Hepatocyte (in vitro differentiated cells): ENCODE measurements around the gene CCDC28B. TPM values are rescaled to one million over a fixed set of nuclear protein-coding genes. Genes with fewer than 3 reads are reported as not detected.

Experiments used
- DNase-seq: peaks from one replicate; pipeline ENCODE4 v3.0.0-alpha.2; 2016; ENCODE audit warnings: low spot score
- H2AFZ ChIP-seq: fragments of 200-600 bp; sonication (generic); 2 replicates; pipeline ENCODE4 v1.6.0; 2016; ENCODE audit warnings: antibody characterized with exemption, mild to moderate bottlenecking
- H3K27ac ChIP-seq: fragments of 200-600 bp; sonication (generic); 2 replicates; pipeline ENCODE4 v1.5.1; 2016; ENCODE audit warnings: mild to moderate bottlenecking
- H3K27me3 ChIP-seq: fragments of 200-600 bp; sonication (generic); 2 replicates; pipeline ENCODE4 v1.6.1; 2016
- H3K36me3 ChIP-seq: fragments of 200-600 bp; sonication (generic); replicated peaks from 2 replicates; pipeline ENCODE4 v1.5.1; 2016; ENCODE audit warnings: low read depth; ENCODE audit not compliant: insufficient read depth
- H3K4me1 ChIP-seq: fragments of 200-600 bp; sonication (generic); 2 replicates; pipeline ENCODE4 v1.5.1; 2016; ENCODE audit warnings: mild to moderate bottlenecking, moderate library complexity; ENCODE audit not compliant: insufficient read depth
- H3K4me2 ChIP-seq: fragments of 200-600 bp; sonication (generic); 2 replicates; pipeline ENCODE4 v1.6.0; 2016
- H3K4me3 ChIP-seq: fragments of 200-600 bp; sonication (generic); 2 replicates; pipeline ENCODE4 v1.5.1; 2016; ENCODE audit warnings: mild to moderate bottlenecking
- H3K79me2 ChIP-seq: fragments of 200-600 bp; sonication (generic); 2 replicates; pipeline ENCODE4 v1.6.0; 2017; ENCODE audit warnings: mild to moderate bottlenecking
- H3K9me2 ChIP-seq: fragments of 200-600 bp; sonication (generic); replicated peaks from 2 replicates; pipeline ENCODE4 v1.6.0; 2017; ENCODE audit warnings: mild to moderate bottlenecking; ENCODE audit not compliant: insufficient read depth
- H3K9me3 ChIP-seq: fragments of 200-600 bp; sonication (generic); 2 replicates; pipeline ENCODE4 v1.5.1; 2016; ENCODE audit warnings: low read depth, mild to moderate bottlenecking
- H4K20me1 ChIP-seq: fragments of 200-600 bp; sonication (generic); 2 replicates; pipeline ENCODE4 v1.6.0; 2016; ENCODE audit warnings: mild to moderate bottlenecking; ENCODE audit not compliant: insufficient read depth, poor library complexity, severe bottlenecking
- EZH2 ChIP-seq: fragments of 200-600 bp; sonication (generic); IDR thresholded peaks from 2 replicates; pipeline ENCODE4 v1.6.1; 2016; ENCODE audit warnings: antibody characterized with exemption, mild to moderate bottlenecking, borderline replicate concordance
- EZH2phosphoT487 ChIP-seq: fragments of 200-600 bp; sonication (generic); IDR thresholded peaks from one replicate; pipeline ENCODE4 v1.6.1; 2018; ENCODE audit warnings: antibody characterized with exemption, mild to moderate bottlenecking, low read depth, moderate library complexity; ENCODE audit not compliant: unreplicated experiment, severe bottlenecking
- WGBS: methylation state at CpG from one replicate; pipeline ENCODE4 v1.1.6; 2016; ENCODE audit warnings: low lambda C conversion rate; ENCODE audit errors: missing lambda C conversion rate; 5-methylcytosine and 5-hydroxymethylcytosine counted together
- polyA plus RNA-seq: library from polyadenylated mRNA; unstranded; fragments of >200 nt; fragmentation: Nextera tagmentation; extraction: Ambion mirVana; gene quantifications from 2 replicates; pipeline ENCODE4 v1.2.1, GENCODE V29; 2016
- total RNA-seq: library from RNA; depleted of rRNA; stranded (reverse); fragments of >200 nt; gene quantifications from 2 replicates; pipeline ENCODE4 v1.2.3, GENCODE V29; 2014
- TF ChIP-seq, protein P1 (sequence below): fragments of 200-600 bp; sonication (generic); IDR thresholded peaks from 2 replicates; pipeline ENCODE4 v1.5.1; 2016; ENCODE audit warnings: antibody characterized with exemption, mild to moderate bottlenecking; ENCODE audit not compliant: poor library complexity

CCDC28B gene
- total and polyA plus RNA-seq, 2 experiments from 2014 or later = 15.8 to 29.5 TPM

DNA sequence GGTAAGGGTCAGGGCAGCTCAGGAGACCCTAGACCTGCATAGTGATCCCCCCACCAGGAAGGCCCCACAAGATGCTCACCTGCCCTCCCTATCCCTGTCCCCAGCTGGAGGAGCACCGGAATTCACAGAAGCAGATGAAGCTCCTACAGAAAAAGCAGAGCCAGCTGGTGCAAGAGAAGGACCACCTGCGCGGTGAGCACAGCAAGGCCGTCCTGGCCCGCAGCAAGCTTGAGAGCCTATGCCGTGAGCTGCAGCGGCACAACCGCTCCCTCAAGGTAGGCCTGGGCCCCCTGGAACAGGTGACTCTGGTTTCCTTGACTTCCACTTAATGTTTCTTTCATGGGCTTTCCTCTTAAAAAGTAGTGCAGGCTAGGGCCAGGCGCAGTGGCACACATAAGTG, 12.5 kb upstream of the CCDC28B start:
- H3K27ac ChIP-seq = no peak overlapping the region
- H2AFZ ChIP-seq = no peak overlapping the region
- peaks cover 27% of the 10 kb centered on the region for H4K20me1 ChIP-seq
- no peak overlapping the region for H3K4me2 ChIP-seq
- H3K4me1 ChIP-seq = peaks cover 8% of the 10 kb centered on the region
- TF ChIP-seq EZH2 (no peak), EZH2phosphoT487 (no peak)
- TF ChIP-seq, protein P1, sequence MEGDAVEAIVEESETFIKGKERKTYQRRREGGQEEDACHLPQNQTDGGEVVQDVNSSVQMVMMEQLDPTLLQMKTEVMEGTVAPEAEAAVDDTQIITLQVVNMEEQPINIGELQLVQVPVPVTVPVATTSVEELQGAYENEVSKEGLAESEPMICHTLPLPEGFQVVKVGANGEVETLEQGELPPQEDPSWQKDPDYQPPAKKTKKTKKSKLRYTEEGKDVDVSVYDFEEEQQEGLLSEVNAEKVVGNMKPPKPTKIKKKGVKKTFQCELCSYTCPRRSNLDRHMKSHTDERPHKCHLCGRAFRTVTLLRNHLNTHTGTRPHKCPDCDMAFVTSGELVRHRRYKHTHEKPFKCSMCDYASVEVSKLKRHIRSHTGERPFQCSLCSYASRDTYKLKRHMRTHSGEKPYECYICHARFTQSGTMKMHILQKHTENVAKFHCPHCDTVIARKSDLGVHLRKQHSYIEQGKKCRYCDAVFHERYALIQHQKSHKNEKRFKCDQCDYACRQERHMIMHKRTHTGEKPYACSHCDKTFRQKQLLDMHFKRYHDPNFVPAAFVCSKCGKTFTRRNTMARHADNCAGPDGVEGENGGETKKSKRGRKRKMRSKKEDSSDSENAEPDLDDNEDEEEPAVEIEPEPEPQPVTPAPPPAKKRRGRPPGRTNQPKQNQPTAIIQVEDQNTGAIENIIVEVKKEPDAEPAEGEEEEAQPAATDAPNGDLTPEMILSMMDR = no peak
- H3K79me2 ChIP-seq = peaks cover 47% of the 10 kb centered on the region
- 100% methylated on average over 9 of the region's 9 CpGs for WGBS
- H3K27me3 ChIP-seq = no peaks in the 10 kb centered on the region
- DNase-seq = no peak
- no peaks in the 10 kb centered on the region for H3K36me3 ChIP-seq
- no peaks in the 10 kb centered on the region for H3K9me2 ChIP-seq
- H3K4me3 ChIP-seq = no peak overlapping the region
- H3K9me3 ChIP-seq = no peaks in the 10 kb centered on the region

DNA sequence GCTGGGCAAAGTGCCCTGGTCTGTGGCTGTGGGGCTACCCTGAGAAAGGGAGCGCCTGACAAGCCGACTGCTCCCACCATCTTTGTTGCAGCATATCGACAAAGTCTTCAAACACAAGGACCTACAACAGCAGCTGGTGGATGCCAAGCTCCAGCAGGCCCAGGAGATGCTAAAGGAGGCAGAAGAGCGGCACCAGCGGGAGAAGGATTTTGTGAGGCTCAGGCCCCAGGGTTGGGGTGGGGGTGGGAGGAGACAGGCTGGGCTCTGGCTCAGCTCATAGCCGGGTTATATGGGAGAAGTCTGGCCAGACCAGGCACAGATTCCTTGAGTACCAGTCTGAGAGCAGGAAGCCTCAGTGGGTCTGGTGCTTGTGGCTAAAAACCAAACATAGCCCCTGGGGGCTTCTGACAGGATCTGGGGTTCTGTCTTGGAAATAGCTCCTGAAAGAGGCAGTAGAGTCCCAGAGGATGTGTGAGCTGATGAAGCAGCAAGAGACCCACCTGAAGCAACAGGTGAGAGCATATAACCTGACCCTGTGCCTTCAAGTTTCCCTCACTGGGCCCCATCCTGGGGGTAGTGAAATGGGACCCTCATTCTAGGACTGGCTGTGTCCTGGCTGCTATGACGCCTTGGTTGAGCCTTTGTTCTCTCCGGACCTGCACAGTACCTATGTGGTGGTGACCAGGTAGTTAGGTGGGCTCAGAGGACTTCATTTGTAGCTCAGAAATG, 8.0 kb upstream of the CCDC28B start:
- H3K9me3 ChIP-seq = no peaks in the 10 kb centered on the region

DNA sequence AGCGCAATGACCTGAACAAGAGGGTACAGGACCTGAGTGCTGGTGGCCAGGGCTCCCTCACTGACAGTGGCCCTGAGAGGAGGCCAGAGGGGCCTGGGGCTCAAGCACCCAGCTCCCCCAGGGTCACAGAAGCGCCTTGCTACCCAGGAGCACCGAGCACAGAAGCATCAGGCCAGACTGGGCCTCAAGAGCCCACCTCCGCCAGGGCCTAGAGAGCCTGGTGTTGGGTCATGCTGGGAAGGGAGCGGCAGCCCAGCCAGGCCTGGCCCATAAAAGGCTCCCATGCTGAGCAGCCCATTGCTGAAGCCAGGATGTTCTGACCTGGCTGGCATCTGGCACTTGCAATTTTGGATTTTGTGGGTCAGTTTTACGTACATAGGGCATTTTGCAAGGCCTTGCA, 5.4 kb upstream of the CCDC28B start:
- no peaks in the 10 kb centered on the region for H3K4me1 ChIP-seq

More for the DNA sequence above, 8.0 kb upstream of the CCDC28B start:
- 96% methylated on average over 8 of the region's 8 CpGs for WGBS
- TF ChIP-seq, protein P1 = no peak
- no peak for TF ChIP-seq EZH2
- no peaks in the 10 kb centered on the region for H3K36me3 ChIP-seq
- H2AFZ ChIP-seq = no peak overlapping the region
- peaks cover 4% of the 10 kb centered on the region for H4K20me1 ChIP-seq
- no peak overlapping the region for H3K4me2 ChIP-seq
- H3K27ac ChIP-seq = no peak overlapping the region
- H3K4me1 ChIP-seq = no peaks in the 10 kb centered on the region
- H3K9me2 ChIP-seq = no peaks in the 10 kb centered on the region
- no peak overlapping the region for H3K4me3 ChIP-seq
- H3K27me3 ChIP-seq = no peaks in the 10 kb centered on the region
- H3K79me2 ChIP-seq = peaks cover 4% of the 10 kb centered on the region
- no peak for DNase-seq

More for the DNA sequence above, 5.4 kb upstream of the CCDC28B start:
- TF ChIP-seq, protein P1 = no peak
- TF ChIP-seq EZH2 = no peak
- no peak for TF ChIP-seq EZH2phosphoT487
- H3K27me3 ChIP-seq = no peaks in the 10 kb centered on the region
- H3K9me2 ChIP-seq = no peaks in the 10 kb centered on the region
- no peaks in the 10 kb centered on the region for H4K20me1 ChIP-seq
- no peak overlapping the region for H3K27ac ChIP-seq
- WGBS = 100% methylated on average over 6 of the region's 6 CpGs
- no peak for DNase-seq
- no peaks in the 10 kb centered on the region for H3K36me3 ChIP-seq
- H2AFZ ChIP-seq = no peak overlapping the region
- no peak overlapping the region for H3K4me2 ChIP-seq
- no peaks in the 10 kb centered on the region for H3K9me3 ChIP-seq
- no peak overlapping the region for H3K4me3 ChIP-seq
- no peaks in the 10 kb centered on the region for H3K79me2 ChIP-seq
